Adrenal gland (tissue), 5 donors: ENCODE measurements around the gene FNDC1.

Experiments used
- CTCF ChIP-seq, 6 experiments: fragments of 450-650 bp in 4 of 6; fragments of 200-600 bp in 2 of 6; sonication (generic) in 1 of 6; IDR thresholded peaks; 1 replicate in 5 of 6; 2 replicates in 1 of 6; pipeline versions ENCODE4 v1.5.1 to v1.8.0; 2016 to 2021; ENCODE audit warnings: antibody characterized with exemption in 6 of 6, mild to moderate bottlenecking in 2 of 6, moderate library complexity in 1 of 6
- POLR2A ChIP-seq, 2 donors: fragments of 450-650 bp; IDR thresholded peaks; one replicate each; pipeline ENCODE4 v1.6.1; 2017; ENCODE audit warnings: antibody characterized with exemption in 2 of 2, mild to moderate bottlenecking in 2 of 2, moderate library complexity in 1 of 2
- donor health status: DM: no; HTN: no; CAD: no.

- no peak for TF ChIP-seq POLR2A (IDR thresholded peaks at IDR 0.05)
- TF ChIP-seq CTCF (IDR thresholded peaks at IDR 0.05): peak; percentile 93 to 97 (median 96)
These were observed 34.4 kb upstream of the FNDC1 start for GRCh38 chr6:159134701-159135364.
